HCT116 (cell line): ENCODE measurements around the gene TBC1D17. TPM values are rescaled to one million over a fixed set of nuclear protein-coding genes. Genes with fewer than 3 reads are reported as not detected.

Experiments
- ATAC-seq: fragments of 200-7000 bp; cut with Tn5 transposase; 2 replicates; pipeline ENCODE4 v1.9.1; 2020; ENCODE audit warnings: mild to moderate bottlenecking, moderate library complexity
- BruUV-seq: library from RNA; stranded (reverse); fragments of 400-500 nt; replicated peaks from 2 replicates; lab custom pipeline; 2021; lab: Mats Ljungman, UMichigan
- CTCF ChIA-PET: fragments of 300-600 bp; sonication (Branson Sonifier 250); formaldehyde crosslinking; loops from one replicate; lab custom pipeline; 2021; ENCODE audit warnings: antibody characterized with exemption; lab: Charles Lee
- POLR2A ChIA-PET: fragments of 300-600, 350-600 bp; sonication (Branson Sonifier 250); formaldehyde crosslinking; loops from one replicate; lab custom pipeline; 2021; ENCODE audit warnings: antibody characterized with exemption; lab: Charles Lee
- RAD21 ChIA-PET, 2 experiments: fragments of 300-600 bp; sonication (Branson Sonifier 250); formaldehyde crosslinking; loops; one replicate each; lab custom pipeline; 2023; ENCODE audit warnings: low total read pairs in 2 of 2; ENCODE audit not compliant: uncharacterized antibody in 2 of 2, unreplicated experiment in 2 of 2, low non-redundant PET in 1 of 2; lab: Charles Lee
- DNase-seq: peaks from one replicate; pipeline ENCODE4 v3.0.0-alpha.2; 2010; ENCODE audit warnings: low read depth, low spot score
- H2AFZ ChIP-seq: fragments of 200-600 bp; shearing (Covaris generic), sonication (generic); 2 replicates; pipeline ENCODE4 v1.6.1; 2017; ENCODE audit warnings: low read depth, mixed run types, mixed read lengths, antibody characterized with exemption, low read length; ENCODE audit not compliant: poor library complexity, severe bottlenecking
- H3K27ac ChIP-seq: 2 replicates; pipeline ENCODE4 v1.5.1; 2012; ENCODE audit warnings: low read depth, low read length
- H3K27me3 ChIP-seq: fragments of 200-600 bp; sonication (generic); 2 replicates; pipeline ENCODE4 v1.6.1; 2016; ENCODE audit warnings: mixed run types, low read length, mixed read lengths; ENCODE audit not compliant: insufficient read depth
- H3K36me3 ChIP-seq, 2 experiments: fragments of 200-500 bp in 1 of 2; fragments of 200-600 bp in 1 of 2; sonication (Bioruptor generic) in 1 of 2; sonication (generic) in 1 of 2; 2 replicates each; pipeline versions ENCODE4 v1.5.1 to v1.6.1; 2014 to 2016; ENCODE audit warnings: low read length in 2 of 2, inconsistent platforms in 1 of 2, mixed read lengths in 1 of 2, mixed run types in 1 of 2; ENCODE audit not compliant: insufficient read depth in 2 of 2, control insufficient read depth in 1 of 2
- H3K4me1 ChIP-seq, 2 experiments: fragments of 200-600 bp in 1 of 2; sonication (generic) in 1 of 2; 2 replicates each; pipeline versions ENCODE4 v1.5.1 to v1.6.1; 2012 to 2017; ENCODE audit warnings: low read length in 2 of 2, inconsistent platforms in 1 of 2, mild to moderate bottlenecking in 1 of 2, mixed read lengths in 1 of 2, mixed run types in 1 of 2, moderate library complexity in 1 of 2; ENCODE audit not compliant: insufficient read depth in 2 of 2, control insufficient read depth in 1 of 2
- H3K4me2 ChIP-seq: fragments of 200-600 bp; sonication (generic); 2 replicates; pipeline ENCODE4 v1.6.1; 2017; ENCODE audit warnings: mixed run types, low read length, mixed read lengths
- H3K4me3 ChIP-seq, 2 experiments: fragments of 200-600 bp in 1 of 2; sonication (generic) in 1 of 2; replicated peaks in 1 of 2; 2 replicates each; pipeline ENCODE4 v1.5.1; 2011 to 2016; ENCODE audit warnings: low read length in 2 of 2, control low read depth in 1 of 2, low read depth in 1 of 2, mild to moderate bottlenecking in 1 of 2, mixed read lengths in 1 of 2, mixed run types in 1 of 2
- H3K79me2 ChIP-seq: fragments of 200-600 bp; sonication (generic); 2 replicates; pipeline ENCODE4 v1.6.1; 2017; ENCODE audit warnings: mild to moderate bottlenecking, mixed run types, low read length, moderate library complexity, mixed read lengths; ENCODE audit not compliant: insufficient read depth
- H3K9ac ChIP-seq: fragments of 200-600 bp; sonication (generic); 2 replicates; pipeline ENCODE4 v1.6.1; 2016; ENCODE audit warnings: low read length, mixed read lengths
- H3K9me2 ChIP-seq: fragments of 200-600 bp; sonication (generic), shearing (Covaris generic); 2 replicates; pipeline ENCODE4 v1.6.1; 2017; ENCODE audit warnings: mixed run types, mild to moderate bottlenecking, moderate library complexity; ENCODE audit not compliant: insufficient read depth
- H3K9me3 ChIP-seq, 2 experiments: fragments of 200-500 bp in 1 of 2; fragments of 200-600 bp in 1 of 2; sonication (Bioruptor generic) in 1 of 2; sonication (generic) in 1 of 2; 2 replicates each; pipeline ENCODE4 v1.6.1; 2014 to 2017; ENCODE audit warnings: low read length in 2 of 2, mixed read lengths in 2 of 2, inconsistent platforms in 1 of 2, low read depth in 1 of 2, mild to moderate bottlenecking in 1 of 2, mixed run types in 1 of 2, moderate library complexity in 1 of 2; ENCODE audit not compliant: control insufficient read depth in 1 of 2, insufficient read depth in 1 of 2
- H4K20me1 ChIP-seq: fragments of 200-600 bp; sonication (generic), shearing (Covaris generic); 2 replicates; pipeline ENCODE4 v1.6.1; 2017; ENCODE audit warnings: mixed run types, mild to moderate bottlenecking, moderate library complexity; ENCODE audit not compliant: insufficient read depth
- CBX3 ChIP-seq: IDR thresholded peaks from 2 replicates; pipeline ENCODE4 v1.6.1; 2012; ENCODE audit warnings: low read depth
- CEBPB ChIP-seq: IDR thresholded peaks from 2 replicates; pipeline ENCODE4 v1.6.1; 2012; ENCODE audit warnings: low read depth
- CTCF ChIP-seq, 3 experiments: fragments of 200-600 bp in 1 of 3; sonication (generic) in 1 of 3; IDR thresholded peaks in 2 of 3; conservative IDR thresholded peaks in 1 of 3; 2 replicates each; pipeline ENCODE4 v1.5.1; 2012 to 2017; ENCODE audit warnings: low read depth in 2 of 3, low read length in 2 of 3, antibody characterized with exemption in 1 of 3, borderline replicate concordance in 1 of 3, control low read depth in 1 of 3, mild to moderate bottlenecking in 1 of 3, mixed read lengths in 1 of 3, mixed run types in 1 of 3, moderate library complexity in 1 of 3; ENCODE audit not compliant: insufficient read depth in 1 of 3
- EGR1 ChIP-seq: IDR thresholded peaks from 2 replicates; pipeline ENCODE4 v1.6.1; 2012; ENCODE audit warnings: low read depth
- ELF1 ChIP-seq: IDR thresholded peaks from 2 replicates; pipeline ENCODE4 v1.6.1; 2012; ENCODE audit warnings: low read depth, borderline replicate concordance
- EZH2phosphoT487 ChIP-seq: fragments of 200-600 bp; IDR thresholded peaks from 2 replicates; pipeline ENCODE4 v1.6.1; 2018; ENCODE audit warnings: antibody characterized with exemption, borderline replicate concordance
- RAD21 ChIP-seq: IDR thresholded peaks from 2 replicates; pipeline ENCODE4 v1.6.1; 2012; ENCODE audit warnings: low read depth, mild to moderate bottlenecking
- REST ChIP-seq: IDR thresholded peaks from 2 replicates; pipeline ENCODE4 v1.6.1; 2012; ENCODE audit warnings: low read depth
- SIN3A ChIP-seq: IDR thresholded peaks from 2 replicates; pipeline ENCODE4 v1.6.1; 2012; ENCODE audit warnings: low read depth
- SP1 ChIP-seq: IDR thresholded peaks from 2 replicates; pipeline ENCODE4 v1.6.1; 2012; ENCODE audit warnings: low read depth
- SRF ChIP-seq: IDR thresholded peaks from 2 replicates; pipeline ENCODE4 v1.6.1; 2012; ENCODE audit warnings: low read depth
- TCF7L2 ChIP-seq: IDR thresholded peaks from 2 replicates; pipeline ENCODE4 v1.7.0; 2011; ENCODE audit warnings: borderline replicate concordance, inconsistent platforms; ENCODE audit not compliant: insufficient read depth, insufficient read length; ENCODE audit errors: extremely low read depth
- YY1 ChIP-seq: IDR thresholded peaks from 2 replicates; pipeline ENCODE4 v1.6.1; 2011; ENCODE audit warnings: low read length, low read depth, moderate library complexity, mild to moderate bottlenecking; ENCODE audit not compliant: insufficient replicate concordance; ENCODE audit errors: extremely low read depth
- ZFX ChIP-seq: fragments of 450-650 bp; IDR thresholded peaks from 2 replicates; pipeline ENCODE4 v1.6.1; 2017
- ZNF274 ChIP-seq: fragments of 200-500 bp; sonication (Bioruptor generic); IDR thresholded peaks from 2 replicates; pipeline ENCODE4 v1.6.1; 2014; ENCODE audit warnings: mild to moderate bottlenecking, low read depth, low read length, inconsistent platforms
- intact Hi-C: fragments of 100-400 bp; cut with micrococcal nuclease; formaldehyde crosslinking; loops from 2 replicates; pipeline ENCODE4 v1.10.0; 2022
- total RNA-seq: library from RNA; stranded (reverse); gene quantifications from one replicate; pipeline ENCODE4 v1.2.1, GENCODE V29; 2021; ENCODE audit not compliant: unreplicated experiment
- TF ChIP-seq, protein P1 (sequence below): IDR thresholded peaks from 2 replicates; pipeline ENCODE4 v1.6.1; 2012
- TF ChIP-seq, protein P2 (sequence below): IDR thresholded peaks from 2 replicates; pipeline ENCODE4 v1.6.1; 2012

The TBC1D17 gene
- total RNA-seq, 1 experiment from 2014 or later = 32.9 TPM

- Histone ChIP-seq H4K20me1 (no peaks in the 10 kb centered on the region), H3K9ac (no peak overlapping the region), H3K4me2 (no peak overlapping the region), H3K27ac (no peak overlapping the region), H2AFZ (no peak overlapping the region), H3K27me3 (no peaks in the 10 kb centered on the region), H3K4me3 (no peak overlapping the region), H3K9me2 (no peaks in the 10 kb centered on the region), H3K36me3 (peaks cover 0 to 10% of the 10 kb centered on the region in 2 experiments; a peak in 2 of 4 replicates), H3K4me1 (peaks cover 7 to 25% of the 10 kb centered on the region in 2 experiments; a peak in 3 of 4 replicates), H3K79me2 (peaks cover 23% of the 10 kb centered on the region), H3K9me3 (no peaks in the 10 kb centered on the region)
- TF ChIP-seq SIN3A (no peak), ELF1 (no peak), SP1 (no peak), CEBPB (no peak), RAD21 (no peak), ZNF274 (no peak), SRF (no peak)
- TF ChIP-seq, protein P1, sequence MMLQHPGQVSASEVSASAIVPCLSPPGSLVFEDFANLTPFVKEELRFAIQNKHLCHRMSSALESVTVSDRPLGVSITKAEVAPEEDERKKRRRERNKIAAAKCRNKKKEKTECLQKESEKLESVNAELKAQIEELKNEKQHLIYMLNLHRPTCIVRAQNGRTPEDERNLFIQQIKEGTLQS = no peak
- DNase-seq (no peak), ATAC-seq (no peak)
- CTCF ChIA-PET = no interaction called here
- RAD21 ChIA-PET = no interaction called here
- POLR2A ChIA-PET = no interaction called here
- intact Hi-C loops = no loop called here
- BruUV-seq = no TSS peak
Observed at GRCh38 chr19:49932731-49933131, 55.2 kb downstream of the TBC1D17 start.

- Histone ChIP-seq H4K20me1 (no peaks in the 10 kb centered on the region), H3K4me1 (peaks cover 6 to 21% of the 10 kb centered on the region in 2 experiments; a peak in 3 of 4 replicates), H3K4me2 (no peak overlapping the region), H2AFZ (no peak overlapping the region), H3K9me2 (no peaks in the 10 kb centered on the region), H3K27me3 (no peaks in the 10 kb centered on the region), H3K36me3 (peaks cover 0 to 7% of the 10 kb centered on the region in 2 experiments; a peak in 1 of 4 replicates), H3K9ac (no peak overlapping the region), H3K79me2 (peaks cover 13% of the 10 kb centered on the region), H3K9me3 (no peaks in the 10 kb centered on the region), H3K4me3 (no peak overlapping the region), H3K27ac (no peak overlapping the region)
- ChIA-PET CTCF (no interaction called here), POLR2A (no interaction called here), RAD21 (no interaction called here)
- no TSS peak for BruUV-seq
- intact Hi-C loops = no loop called here
- no peak for ATAC-seq
- no peak for DNase-seq
- TF ChIP-seq, protein P2, sequence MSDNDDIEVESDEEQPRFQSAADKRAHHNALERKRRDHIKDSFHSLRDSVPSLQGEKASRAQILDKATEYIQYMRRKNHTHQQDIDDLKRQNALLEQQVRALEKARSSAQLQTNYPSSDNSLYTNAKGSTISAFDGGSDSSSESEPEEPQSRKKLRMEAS = no peak
- no peak for TF ChIP-seq REST
- TF ChIP-seq YY1 = no peak
- TF ChIP-seq CBX3 = no peak
- TF ChIP-seq EGR1 = no peak
- no peak for TF ChIP-seq EZH2phosphoT487
- TF ChIP-seq CTCF (IDR thresholded peaks at IDR 0.05 in 2 of 3, conservative IDR thresholded peaks at IDR 0.05 in 1 of 3; ENCODE audit: borderline replicate concordance in 1 of 3, insufficient read depth in 1 of 3, low read depth in 2 of 3, low read length in 2 of 3) = no peak
- TF ChIP-seq ZFX = no peak
- TF ChIP-seq TCF7L2 = no peak
Observed at GRCh38 chr19:49933643-49934042, 56.1 kb downstream of the TBC1D17 start.
